PC-9 (cell line): ENCODE results near the gene CCDC174.

Experiments used
- CTCF ChIP-seq: fragments of 200-600 bp; sonication (generic); conservative IDR thresholded peaks from 2 replicates; pipeline ENCODE4 v1.6.1; 2017; ENCODE audit warnings: mixed run types, antibody characterized with exemption, mild to moderate bottlenecking, moderate library complexity
- EZH2 ChIP-seq: fragments of 200-600 bp; sonication (generic); IDR thresholded peaks from 2 replicates; pipeline ENCODE4 v1.8.0; 2017; ENCODE audit warnings: antibody characterized with exemption, low read depth

- TF ChIP-seq CTCF (no peak), EZH2 (no peak)
These were observed 49.3 kb downstream of the CCDC174 start for GRCh38 chr3:14700891-14701290.
